GM18526 (cell line): ENCODE measurements around the gene SLC40A1.

ENCODE experiments used
- POLR2A ChIP-seq: IDR thresholded peaks from 3 replicates; pipeline ENCODE4 v1.6.1; 2011; ENCODE audit not compliant: insufficient read length; ENCODE audit errors: extremely low read depth

SLC40A1 gene, protein sequence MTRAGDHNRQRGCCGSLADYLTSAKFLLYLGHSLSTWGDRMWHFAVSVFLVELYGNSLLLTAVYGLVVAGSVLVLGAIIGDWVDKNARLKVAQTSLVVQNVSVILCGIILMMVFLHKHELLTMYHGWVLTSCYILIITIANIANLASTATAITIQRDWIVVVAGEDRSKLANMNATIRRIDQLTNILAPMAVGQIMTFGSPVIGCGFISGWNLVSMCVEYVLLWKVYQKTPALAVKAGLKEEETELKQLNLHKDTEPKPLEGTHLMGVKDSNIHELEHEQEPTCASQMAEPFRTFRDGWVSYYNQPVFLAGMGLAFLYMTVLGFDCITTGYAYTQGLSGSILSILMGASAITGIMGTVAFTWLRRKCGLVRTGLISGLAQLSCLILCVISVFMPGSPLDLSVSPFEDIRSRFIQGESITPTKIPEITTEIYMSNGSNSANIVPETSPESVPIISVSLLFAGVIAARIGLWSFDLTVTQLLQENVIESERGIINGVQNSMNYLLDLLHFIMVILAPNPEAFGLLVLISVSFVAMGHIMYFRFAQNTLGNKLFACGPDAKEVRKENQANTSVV

DNA sequence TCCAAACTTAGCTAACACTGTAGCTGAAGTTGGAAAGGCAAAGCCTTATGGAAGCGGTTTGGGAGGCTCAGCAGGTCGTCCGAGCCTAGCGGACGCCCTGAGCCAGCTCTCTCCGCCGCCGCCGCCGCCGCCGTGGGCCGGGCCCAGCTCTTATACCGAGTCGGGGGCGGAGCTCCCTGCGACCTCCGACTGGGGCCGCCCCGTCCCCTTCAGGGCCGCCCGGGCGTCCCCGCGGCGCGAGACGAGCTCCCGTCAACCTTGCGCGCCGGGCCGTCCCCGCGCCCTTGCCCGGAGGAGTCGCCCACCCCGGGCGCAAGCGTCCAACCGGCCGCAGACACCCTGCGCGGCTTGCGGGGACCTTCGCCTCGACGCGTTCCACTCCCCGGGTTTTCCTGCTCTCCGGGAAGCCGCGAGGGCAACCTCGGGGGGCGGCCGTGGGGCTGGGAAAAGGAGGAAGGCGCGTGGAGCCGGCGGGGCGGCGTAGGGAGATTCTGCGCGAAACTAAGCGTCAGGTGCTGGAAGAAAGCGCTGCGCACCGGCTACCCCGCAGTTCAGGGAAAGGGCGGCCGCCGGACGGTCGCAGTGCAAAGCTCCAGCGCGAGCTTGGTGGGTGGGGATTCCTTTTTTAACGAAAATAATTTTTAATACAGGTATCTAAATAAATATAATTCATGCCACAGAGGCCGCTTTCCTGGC, at the start of gene SLC40A1:
Gene SLC40A1, minus strand, starts transcription at position 129 of the 696 bp plus-strand sequence. CDS start 326 bp downstream, outside the sequence.
- no peak for TF ChIP-seq POLR2A

DNA sequence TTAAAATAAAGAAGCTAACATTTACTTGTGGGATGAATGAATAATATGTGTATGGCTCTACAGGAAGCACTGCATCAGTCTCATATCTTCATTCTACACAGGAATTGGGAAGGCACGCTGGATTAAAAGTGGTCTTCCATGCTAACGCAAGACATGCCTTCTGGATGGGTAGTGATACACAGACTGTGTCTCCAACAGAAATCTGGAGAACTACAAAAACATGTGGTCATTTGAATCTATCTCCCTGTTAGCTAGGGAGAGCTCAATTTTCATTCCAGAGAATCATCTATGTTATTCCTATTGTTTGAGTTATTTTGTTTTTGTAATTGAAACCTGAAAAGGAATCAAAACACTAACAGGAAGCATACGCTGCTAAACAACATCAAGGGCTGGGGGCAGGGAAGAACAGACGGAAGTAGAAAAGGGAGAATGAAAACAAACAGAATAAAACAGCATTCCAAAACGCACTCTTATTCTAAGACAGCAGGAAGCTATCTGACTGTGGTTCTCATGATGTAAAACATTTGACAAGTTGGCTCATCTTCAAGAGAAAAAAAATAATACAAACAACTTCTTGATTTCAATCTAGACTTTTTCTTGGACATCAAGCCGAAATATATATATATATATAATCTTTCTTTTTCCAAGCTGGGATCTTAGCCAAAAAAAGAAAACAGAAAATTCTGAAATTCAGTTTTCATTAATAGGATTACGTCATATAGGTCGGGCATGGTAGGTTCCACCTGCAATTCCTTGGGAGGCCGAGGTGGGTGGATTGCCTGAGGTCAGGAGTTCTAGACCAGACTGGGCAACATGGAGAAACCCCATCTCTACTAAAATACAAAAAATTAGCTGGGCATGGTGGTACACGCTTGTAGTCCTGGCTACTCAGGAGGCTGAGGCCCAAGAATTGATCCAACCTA, 49.2 kb upstream of the SLC40A1 start:
- no peak for TF ChIP-seq POLR2A

DNA sequence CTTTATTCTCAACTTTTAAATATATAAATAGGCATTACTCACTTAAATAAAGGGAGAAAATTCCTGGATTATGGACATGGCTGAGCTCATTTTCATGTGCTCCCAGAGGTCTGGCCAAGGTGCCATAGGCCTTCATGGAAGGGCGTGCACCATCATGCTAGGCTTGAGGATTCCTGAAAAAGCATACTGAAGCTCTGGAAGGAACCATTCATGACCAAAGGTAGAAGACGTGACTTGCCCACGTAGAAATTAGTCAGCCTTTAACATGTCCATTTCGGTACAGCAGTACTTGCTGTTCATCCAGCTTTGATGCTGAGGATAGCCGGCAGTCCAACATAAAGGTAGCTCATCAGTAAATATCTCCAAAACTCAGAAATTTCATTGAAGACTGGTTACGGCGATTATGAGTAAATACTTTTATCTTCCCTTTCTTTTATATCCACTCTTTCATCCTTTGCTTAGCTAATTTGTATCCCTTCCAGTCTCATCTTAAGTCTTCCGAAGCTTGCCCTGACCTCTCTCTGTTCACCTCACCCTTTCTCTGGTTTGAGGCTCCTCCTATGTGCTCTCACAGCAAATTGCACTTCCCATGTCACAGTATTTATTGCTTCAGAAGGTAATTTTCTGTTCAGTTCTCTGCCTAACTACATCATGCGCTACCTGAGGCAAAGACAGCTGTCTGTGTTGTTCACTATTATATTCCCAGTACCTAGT, 48.4 kb upstream of the SLC40A1 start:
- TF ChIP-seq POLR2A = no peak

DNA sequence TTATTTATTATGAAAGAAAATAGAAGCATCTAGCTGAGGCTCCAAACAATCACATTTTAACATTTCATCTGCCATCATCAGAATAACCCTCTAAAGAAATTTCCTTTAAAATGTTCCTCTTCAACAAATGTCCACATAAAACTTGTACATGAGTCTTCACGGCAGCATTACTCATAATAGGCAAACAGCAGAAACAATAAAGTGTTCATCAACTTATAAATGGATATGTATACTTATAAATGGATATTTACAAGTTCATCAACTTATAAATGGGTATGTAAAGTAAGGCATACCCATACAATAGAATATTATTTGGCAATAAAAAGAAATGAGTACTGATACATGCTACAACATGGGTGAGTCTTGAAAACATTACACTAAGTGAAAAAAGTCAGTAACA, 47.2 kb upstream of the SLC40A1 start:
- TF ChIP-seq POLR2A = no peak

DNA sequence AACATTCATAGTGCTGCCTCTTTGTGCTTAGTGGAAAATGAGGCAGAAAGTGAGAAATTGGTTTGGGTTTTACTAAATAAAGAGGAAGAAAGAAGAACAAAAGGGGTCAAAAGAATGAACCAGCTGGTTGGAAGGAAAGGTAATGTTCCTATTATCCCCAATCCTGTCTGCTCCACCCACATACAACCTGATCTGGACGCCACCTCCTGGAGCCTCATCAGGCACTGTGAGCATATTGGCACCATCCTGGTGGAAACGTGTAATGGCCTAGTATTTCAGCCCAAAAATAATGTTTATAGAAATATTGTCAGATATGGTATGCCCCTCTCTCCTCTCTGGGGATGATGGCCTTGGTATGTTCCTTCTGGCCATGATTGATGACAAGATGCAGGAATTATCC, 45.0 kb upstream of the SLC40A1 start:
- no peak for TF ChIP-seq POLR2A

DNA sequence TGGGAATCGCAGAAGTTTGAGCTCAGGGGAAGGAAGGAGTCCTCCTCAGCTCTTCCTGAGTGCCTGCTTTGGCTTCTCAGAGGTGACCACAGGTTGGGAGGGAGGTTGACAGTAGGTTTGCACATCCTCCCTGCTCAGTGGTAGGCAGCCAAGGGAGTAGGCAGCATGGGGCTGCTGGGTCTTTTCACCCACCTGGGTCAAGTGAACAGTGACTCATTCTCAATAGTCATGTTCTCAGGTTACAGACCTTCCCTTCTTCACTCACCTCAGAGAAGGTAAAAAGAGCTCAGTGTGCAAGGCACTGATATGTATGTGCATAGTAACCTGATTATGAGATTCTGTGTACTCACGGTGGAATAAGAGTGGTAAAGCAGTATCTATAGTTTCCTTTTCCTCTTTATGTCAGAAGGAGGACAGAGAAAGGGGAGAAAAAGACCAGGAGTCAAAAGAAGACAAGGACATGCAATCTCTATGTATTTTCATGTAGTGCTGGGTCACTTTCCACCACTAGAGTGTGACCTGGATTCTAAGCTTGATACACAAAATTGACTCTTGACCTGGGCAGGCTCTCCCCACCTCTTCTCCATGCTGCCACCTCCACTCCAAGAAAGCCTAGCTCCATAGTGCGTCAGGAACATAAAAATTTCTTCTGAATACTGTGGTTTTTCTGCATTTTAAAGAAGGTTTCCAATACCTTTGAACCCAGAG, 44.2 kb upstream of the SLC40A1 start:
- TF ChIP-seq POLR2A = no peak

DNA sequence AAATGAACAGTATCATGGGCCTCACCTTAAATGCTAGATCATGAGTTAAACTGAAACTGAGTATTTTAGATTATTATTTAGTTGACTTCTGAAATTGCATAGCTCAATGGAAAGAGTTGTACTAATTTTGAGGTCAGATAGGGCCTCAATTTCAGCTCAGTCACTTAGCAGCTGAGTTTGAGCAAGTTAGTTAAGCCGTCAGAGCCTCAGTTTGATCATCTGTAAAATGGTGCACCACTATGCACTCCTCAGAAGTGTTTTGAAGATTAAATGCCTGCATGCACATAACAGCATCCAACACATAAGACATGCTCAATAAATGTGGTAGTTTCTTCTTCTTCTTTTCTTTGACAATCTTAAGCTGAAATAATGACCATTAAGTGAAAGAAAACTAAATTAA, 42.5 kb upstream of the SLC40A1 start:
- no peak for TF ChIP-seq POLR2A

DNA sequence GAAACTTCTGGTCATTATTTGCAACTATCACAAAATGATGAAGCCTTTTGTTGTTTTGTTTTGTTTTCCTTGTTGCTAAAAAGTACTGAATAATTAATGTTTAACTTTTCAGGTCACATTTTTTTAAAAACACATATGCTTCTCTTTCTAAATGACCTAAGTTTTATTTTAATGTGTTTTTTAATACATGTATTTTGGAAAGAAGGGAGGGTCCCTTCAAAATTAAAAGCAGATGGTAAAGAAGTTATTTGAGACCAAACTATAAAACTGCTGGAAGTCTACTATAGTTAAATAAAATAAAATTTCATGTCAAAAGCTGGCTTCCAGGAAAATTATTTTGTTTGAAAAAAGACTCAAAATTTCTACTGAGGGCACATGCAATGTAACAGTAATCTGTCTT, 41.2 kb upstream of the SLC40A1 start:
- TF ChIP-seq POLR2A = no peak

DNA sequence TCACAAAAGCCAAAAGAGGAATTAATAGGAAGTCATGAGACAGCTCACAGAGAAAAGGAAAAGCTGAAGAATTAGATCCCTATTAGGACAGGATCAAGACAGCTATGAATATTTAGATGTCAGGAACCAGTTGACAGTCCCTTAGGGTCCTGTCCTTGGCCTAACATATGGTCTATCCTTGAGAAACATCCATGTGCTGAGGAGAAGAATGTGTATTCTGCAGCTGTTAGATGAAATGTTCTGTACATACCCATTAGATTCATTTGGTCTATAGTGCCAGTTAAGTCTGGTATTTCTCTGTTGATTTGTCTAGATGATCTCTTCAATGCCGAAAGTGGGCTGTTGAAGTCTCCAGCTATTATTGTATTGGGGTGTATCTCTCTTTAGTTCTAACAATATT, 37.6 kb upstream of the SLC40A1 start:
- no peak for TF ChIP-seq POLR2A

DNA sequence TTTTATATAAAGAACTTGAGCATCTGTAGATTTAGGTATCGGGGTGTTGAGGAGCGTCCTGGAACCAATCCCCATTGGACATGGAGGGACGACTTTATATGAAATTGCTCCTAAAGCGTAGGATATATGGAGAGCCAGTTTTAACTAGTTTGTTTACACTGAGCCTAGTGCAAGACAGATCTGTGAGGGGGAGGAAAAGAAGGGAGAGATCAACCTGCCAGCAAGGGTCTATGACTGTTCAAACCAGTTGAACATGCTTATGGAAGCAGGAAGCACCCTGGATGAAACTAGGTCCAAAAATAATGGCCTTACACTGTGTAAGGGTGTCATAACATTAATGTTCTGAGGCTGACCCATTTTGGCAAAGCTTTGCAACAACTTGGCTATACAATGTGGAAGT, 34.0 kb upstream of the SLC40A1 start:
- no peak for TF ChIP-seq POLR2A

DNA sequence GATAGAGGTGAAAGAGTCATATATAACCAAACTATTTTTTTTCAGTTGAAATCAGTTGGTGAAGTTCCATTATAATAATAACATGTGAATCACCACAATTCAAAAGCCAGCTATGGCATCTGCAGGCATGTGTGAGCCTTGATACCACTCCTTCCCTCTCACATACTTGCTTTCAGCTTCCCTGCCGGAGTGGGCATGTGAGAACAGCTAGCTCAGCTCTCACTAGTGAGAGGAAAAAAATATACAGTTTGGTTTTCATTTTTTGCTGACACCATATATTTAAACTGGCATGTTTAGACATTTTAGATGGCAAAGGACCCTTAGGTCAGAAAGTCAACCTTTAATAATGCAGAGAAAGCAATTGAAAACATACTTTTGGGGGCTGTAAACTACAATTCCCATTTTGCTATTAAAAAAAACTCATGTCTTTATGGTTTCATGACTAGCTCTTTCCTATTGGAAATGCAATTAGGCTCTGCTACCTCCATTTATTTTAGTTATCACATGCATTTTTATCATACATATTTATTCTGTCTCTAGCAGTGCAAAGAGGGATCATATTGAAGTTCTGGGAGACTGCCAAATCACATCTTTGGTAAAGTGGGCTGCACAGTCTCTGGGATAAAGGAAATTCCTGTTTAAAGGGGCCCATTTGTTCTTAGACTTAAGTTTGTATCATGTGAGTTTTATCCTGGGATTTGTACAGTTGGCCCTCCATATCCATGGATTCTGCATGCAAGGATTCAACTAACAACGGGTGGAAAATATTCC, 33.2 kb upstream of the SLC40A1 start:
- no peak for TF ChIP-seq POLR2A

DNA sequence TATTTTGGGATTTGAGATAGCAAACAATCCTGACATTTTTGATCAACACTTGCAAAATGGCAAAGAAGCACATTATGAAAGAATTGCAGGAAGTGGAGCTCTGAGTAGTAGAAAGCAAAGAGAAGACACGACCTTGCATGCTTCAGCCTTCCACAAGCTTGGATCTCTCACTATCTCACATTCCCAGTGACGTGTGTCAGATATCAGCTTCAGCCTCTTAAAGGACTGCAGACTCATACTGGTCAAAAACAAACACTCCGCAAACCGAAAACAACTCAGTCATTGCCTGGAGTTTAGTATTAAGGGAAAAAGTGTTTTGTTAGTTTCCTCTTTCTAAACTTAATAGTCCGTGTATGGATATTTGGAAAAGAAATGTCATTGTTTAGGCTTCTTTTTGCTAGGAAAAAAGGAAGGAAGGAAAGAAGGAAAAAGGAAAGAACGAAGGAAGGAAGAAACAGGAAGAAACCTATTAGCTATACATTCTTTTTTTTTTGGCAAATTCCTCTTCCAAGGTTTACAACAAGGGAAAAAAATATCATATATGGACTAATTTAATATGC, 32.6 kb upstream of the SLC40A1 start:
- no peak for TF ChIP-seq POLR2A

DNA sequence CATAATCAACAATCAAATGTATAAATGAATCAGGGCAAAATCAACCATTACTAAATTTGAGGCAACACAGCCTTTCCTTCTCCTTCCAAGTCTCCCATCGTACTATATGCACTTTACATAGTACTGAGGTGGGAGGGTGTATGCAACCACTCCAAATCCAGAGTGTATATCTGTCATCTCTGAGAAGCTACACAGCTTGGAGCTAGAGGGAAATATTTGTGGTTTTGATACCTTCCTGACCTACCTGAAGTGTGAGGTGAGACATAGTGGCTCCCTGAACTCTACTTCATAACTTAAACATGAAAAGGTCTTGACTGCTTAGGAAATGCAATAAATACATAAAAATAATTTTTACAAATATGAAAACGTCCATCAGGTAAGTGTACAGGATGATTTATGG, 30.1 kb upstream of the SLC40A1 start:
- TF ChIP-seq POLR2A = no peak
